ENCODE results near the gene XCR1. TPM values are rescaled to one million over a fixed set of nuclear protein-coding genes. Genes with fewer than 3 reads are reported as not detected.
A peak's percentile ranks its signal among the peaks of the same experiment; 100 is the strongest.

Gene XCR1
- total RNA-seq, 1 experiment from 2014 or later, result not detected

- in situ Hi-C loops (cut with HindIII; ENCODE audit: low pct_unique_long_range_greater_than_20kb, low sequenced_read_pairs), result no loop called here
- no peak for DNase-seq (ENCODE audit: low read depth)
Observed at GRCh38 chr3:45990181-45990580, 37.1 kb downstream of the XCR1 start.

GRCh38 chr3:45988804-45989203 is 38.5 kb downstream of the XCR1 start:
- DNase-seq (ENCODE audit: low read depth), result peak; percentile 17
- in situ Hi-C loops (cut with HindIII; ENCODE audit: low pct_unique_long_range_greater_than_20kb, low sequenced_read_pairs), result no loop called here

- in situ Hi-C loops (cut with HindIII; ENCODE audit: low pct_unique_long_range_greater_than_20kb, low sequenced_read_pairs), result no loop called here
- no peak for DNase-seq (ENCODE audit: low read depth)
Observed at GRCh38 chr3:45988362-45988761, 38.9 kb downstream of the XCR1 start.

GRCh38 chr3:45987368-45988291 is 39.7 kb downstream of the XCR1 start:
- in situ Hi-C loops (cut with HindIII; ENCODE audit: low pct_unique_long_range_greater_than_20kb, low sequenced_read_pairs), result no loop called here
- DNase-seq (ENCODE audit: low read depth), result no peak

GRCh38 chr3:45986303-45986982 is 40.8 kb downstream of the XCR1 start:
- peak; percentile 77 for DNase-seq (ENCODE audit: low read depth)
- in situ Hi-C loops (cut with HindIII; ENCODE audit: low pct_unique_long_range_greater_than_20kb, low sequenced_read_pairs), result no loop called here

- no peak for DNase-seq (ENCODE audit: low read depth)
- in situ Hi-C loops (cut with HindIII; ENCODE audit: low pct_unique_long_range_greater_than_20kb, low sequenced_read_pairs), result no loop called here
Observed at GRCh38 chr3:45985532-45986302, 41.6 kb downstream of the XCR1 start.

GRCh38 chr3:45984331-45985312 is 42.7 kb downstream of the XCR1 start:
- no peak for DNase-seq (ENCODE audit: low read depth)
- in situ Hi-C loops (cut with HindIII; ENCODE audit: low pct_unique_long_range_greater_than_20kb, low sequenced_read_pairs), result no loop called here

GRCh38 chr3:45983770-45984169 is 43.5 kb downstream of the XCR1 start:
- in situ Hi-C loops (cut with HindIII; ENCODE audit: low pct_unique_long_range_greater_than_20kb, low sequenced_read_pairs), result no loop called here
- no peak for DNase-seq (ENCODE audit: low read depth)

- DNase-seq (ENCODE audit: low read depth), result peak; percentile 86
Observed at GRCh38 chr3:45981346-45982074, 45.8 kb downstream of the XCR1 start.

GRCh38 chr3:45980819-45981218 is 46.5 kb downstream of the XCR1 start:
- DNase-seq (ENCODE audit: low read depth), result no peak
- in situ Hi-C loops (cut with HindIII; ENCODE audit: low pct_unique_long_range_greater_than_20kb, low sequenced_read_pairs), result no loop called here

More at GRCh38 chr3:45981346-45982074, 45.8 kb downstream of the XCR1 start:
- in situ Hi-C loops (cut with HindIII; ENCODE audit: low pct_unique_long_range_greater_than_20kb, low sequenced_read_pairs), result no loop called here

GRCh38 chr3:45980229-45980813 is 47.0 kb downstream of the XCR1 start:
- in situ Hi-C loops (cut with HindIII; ENCODE audit: low pct_unique_long_range_greater_than_20kb, low sequenced_read_pairs), result no loop called here

GRCh38 chr3:45979378-45979777 is 47.9 kb downstream of the XCR1 start:
- in situ Hi-C loops (cut with HindIII; ENCODE audit: low pct_unique_long_range_greater_than_20kb, low sequenced_read_pairs), result no loop called here
- DNase-seq (ENCODE audit: low read depth), result no peak

More at GRCh38 chr3:45980229-45980813, 47.0 kb downstream of the XCR1 start:
- no peak for DNase-seq (ENCODE audit: low read depth)

- no peak for DNase-seq (ENCODE audit: low read depth)
- in situ Hi-C loops (cut with HindIII; ENCODE audit: low pct_unique_long_range_greater_than_20kb, low sequenced_read_pairs), result no loop called here
Observed at GRCh38 chr3:45978006-45978761, 49.1 kb downstream of the XCR1 start.

GRCh38 chr3:45976191-45977091 is 50.8 kb downstream of the XCR1 start:
- no peak for DNase-seq (ENCODE audit: low read depth)
- in situ Hi-C loops (cut with HindIII; ENCODE audit: low pct_unique_long_range_greater_than_20kb, low sequenced_read_pairs), result no loop called here

- no peak for DNase-seq (ENCODE audit: low read depth)
- in situ Hi-C loops (cut with HindIII; ENCODE audit: low pct_unique_long_range_greater_than_20kb, low sequenced_read_pairs), result no loop called here
Observed at GRCh38 chr3:45975686-45976085, 51.6 kb downstream of the XCR1 start.

Measured in Caki2 (cell line).